Measurements from ENCODE around the gene FBLN2. TPM values are rescaled to one million over a fixed set of nuclear protein-coding genes. Genes with fewer than 3 reads are reported as not detected.

Gene FBLN2
- polyA plus RNA-seq, 1 of the 3 experiments (the other 2 are of a cell fraction), result 5.2 TPM

- TF ChIP-seq EP300 (IDR thresholded peaks at IDR 0.05; ENCODE audit: borderline replicate concordance in 1 of 2, low read depth in 1 of 2, low read length in 1 of 2) (no peak), GATA2 (CRISPR knock-in tag; IDR thresholded peaks at IDR 0.05) (no peak), ZBTB33 (IDR thresholded peaks at IDR 0.05; ENCODE audit: borderline replicate concordance, low read depth) (no peak)
These were observed 60.2 kb downstream of the FBLN2 start (continued) for GRCh38 chr3:13608969-13609725.

- Histone ChIP-seq H3K4me3 (ENCODE audit: low read depth in 2 of 2, low read length in 1 of 2) (no peak overlapping the region), H3K36me3 (replicated peaks in 1 of 2; ENCODE audit: control insufficient read depth in 1 of 2, insufficient read depth in 2 of 2, low read length in 1 of 2) (no peaks in the 10 kb centered on the region), H3K27ac (ENCODE audit: low read depth in 2 of 2, low read length in 1 of 2) (no peak overlapping the region), H2AFZ (ENCODE audit: low read depth) (no peak overlapping the region), H3K27me3 (ENCODE audit: insufficient read depth) (no peaks in the 10 kb centered on the region), H3K9me3 (no peaks in the 10 kb centered on the region), H3K9ac (no peak overlapping the region), H3K79me2 (ENCODE audit: insufficient read depth) (no peaks in the 10 kb centered on the region), H4K20me1 (ENCODE audit: insufficient read depth) (no peaks in the 10 kb centered on the region), H3K4me1 (ENCODE audit: control insufficient read depth in 1 of 2, insufficient read depth in 2 of 2, low read depth in 1 of 2, low read length in 1 of 2) (no peaks in the 10 kb centered on the region), H3K9me2 (no peaks in the 10 kb centered on the region), H3K4me2 (no peak overlapping the region), H3F3A (replicated peaks; ENCODE audit: insufficient read depth) (no peaks in the 10 kb centered on the region)
- DNase-seq, result no peak
- TF ChIP-seq NRF1 (IDR thresholded peaks at IDR 0.05; ENCODE audit: low read depth, low read length) (no peak), JUND (IDR thresholded peaks at IDR 0.05) (no peak), USF2 (IDR thresholded peaks at IDR 0.05; ENCODE audit: borderline replicate concordance, low read depth, low read length) (no peak), USF1 (IDR thresholded peaks at IDR 0.05; ENCODE audit: borderline replicate concordance, low read depth) (no peak), GABPA (IDR thresholded peaks at IDR 0.05; ENCODE audit: low read depth) (no peak)
- WGBS (ENCODE audit: low lambda C conversion rate), result 64% methylated on average over 6 of the region's 7 CpGs
- ChIA-PET POLR2A (no interaction called here), CTCF (interaction anchor here (1.4 kb wide), 1 partner anchor 118 kb away, joined by 3 read pairs; no protein-coding TSS in a partner anchor)
These were observed 61.2 kb downstream of the FBLN2 start for GRCh38 chr3:13610006-13610570.

- H3K9me2 ChIP-seq, result no peaks in the 10 kb centered on the region
- no peaks in the 10 kb centered on the region for H4K20me1 ChIP-seq (ENCODE audit: insufficient read depth)
- no peaks in the 10 kb centered on the region for H3K4me1 ChIP-seq (ENCODE audit: control insufficient read depth in 1 of 2, insufficient read depth in 2 of 2, low read depth in 1 of 2, low read length in 1 of 2)
- CTCF ChIA-PET, result interaction anchor here (1.0 to 1.4 kb wide), 2 partner anchors 119 to 285 kb away, joined by 3 read pairs; no protein-coding TSS in a partner anchor
- POLR2A ChIA-PET, result no interaction called here
- H3K79me2 ChIP-seq (ENCODE audit: insufficient read depth), result no peaks in the 10 kb centered on the region
- H2AFZ ChIP-seq (ENCODE audit: low read depth), result no peak overlapping the region
- no peak overlapping the region for H3K9ac ChIP-seq
- no peak overlapping the region for H3K27ac ChIP-seq (ENCODE audit: low read depth in 2 of 2, low read length in 1 of 2)
- no peaks in the 10 kb centered on the region for H3F3A ChIP-seq (replicated peaks; ENCODE audit: insufficient read depth)
- no peaks in the 10 kb centered on the region for H3K9me3 ChIP-seq
- TF ChIP-seq MEF2A (IDR thresholded peaks at IDR 0.05; ENCODE audit: borderline replicate concordance, low read depth) (no peak), SMC3 (IDR thresholded peaks at IDR 0.05; ENCODE audit: low read depth, low read length) (no peak), GATA2 (CRISPR knock-in tag; IDR thresholded peaks at IDR 0.05) (no peak), FOSL2 (IDR thresholded peaks at IDR 0.05; ENCODE audit: borderline replicate concordance, low read depth) (no peak), JUND (IDR thresholded peaks at IDR 0.05) (no peak), MAX (IDR thresholded peaks at IDR 0.05; ENCODE audit: low read depth) (no peak), CTCF (IDR thresholded peaks at IDR 0.05) (no peak), RXRA (IDR thresholded peaks at IDR 0.05; ENCODE audit: borderline replicate concordance, low read depth) (no peak)
- WGBS (ENCODE audit: low lambda C conversion rate), result 78% methylated on average over 6 of the region's 6 CpGs
- H3K36me3 ChIP-seq (replicated peaks in 1 of 2; ENCODE audit: control insufficient read depth in 1 of 2, insufficient read depth in 2 of 2, low read length in 1 of 2), result no peaks in the 10 kb centered on the region
- H3K4me2 ChIP-seq, result no peak overlapping the region
- no peak overlapping the region for H3K4me3 ChIP-seq (ENCODE audit: low read depth in 2 of 2, low read length in 1 of 2)
- no peaks in the 10 kb centered on the region for H3K27me3 ChIP-seq (ENCODE audit: insufficient read depth)
- DNase-seq, result no peak
These were observed 62.3 kb downstream of the FBLN2 start for GRCh38 chr3:13611221-13611620.

Data from SK-N-SH (cell line).